NCI-H128 (cell line): ENCODE measurements around the gene BUB3.

Experiments
- DNase-seq: peaks from one replicate; lab custom pipeline; 2025; ENCODE audit not compliant: unreplicated experiment; lab: John Stamatoyannopoulos, UW

The BUB3 gene

DNA sequence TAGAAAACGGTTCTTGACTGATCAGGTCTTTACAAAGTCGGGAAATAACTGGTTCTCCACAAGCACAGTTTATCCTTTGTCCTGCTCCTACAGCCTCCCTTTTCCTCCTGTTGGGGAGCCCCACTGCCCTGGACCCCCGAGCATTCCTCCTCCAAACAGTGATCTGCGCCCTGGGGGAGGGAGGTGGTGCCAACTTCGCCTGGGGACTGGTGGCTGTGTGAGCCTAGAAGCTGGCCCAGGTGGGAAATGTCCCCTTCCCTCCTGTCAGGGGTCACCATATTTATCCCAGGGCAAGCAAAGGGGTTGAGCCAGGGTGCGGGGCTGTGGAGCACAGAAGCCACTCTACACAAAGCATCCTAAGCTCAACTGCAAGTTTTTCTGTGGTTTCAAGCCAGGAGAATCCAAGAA lies 13.2 kb upstream of the BUB3 start:
- no peak for DNase-seq

DNA sequence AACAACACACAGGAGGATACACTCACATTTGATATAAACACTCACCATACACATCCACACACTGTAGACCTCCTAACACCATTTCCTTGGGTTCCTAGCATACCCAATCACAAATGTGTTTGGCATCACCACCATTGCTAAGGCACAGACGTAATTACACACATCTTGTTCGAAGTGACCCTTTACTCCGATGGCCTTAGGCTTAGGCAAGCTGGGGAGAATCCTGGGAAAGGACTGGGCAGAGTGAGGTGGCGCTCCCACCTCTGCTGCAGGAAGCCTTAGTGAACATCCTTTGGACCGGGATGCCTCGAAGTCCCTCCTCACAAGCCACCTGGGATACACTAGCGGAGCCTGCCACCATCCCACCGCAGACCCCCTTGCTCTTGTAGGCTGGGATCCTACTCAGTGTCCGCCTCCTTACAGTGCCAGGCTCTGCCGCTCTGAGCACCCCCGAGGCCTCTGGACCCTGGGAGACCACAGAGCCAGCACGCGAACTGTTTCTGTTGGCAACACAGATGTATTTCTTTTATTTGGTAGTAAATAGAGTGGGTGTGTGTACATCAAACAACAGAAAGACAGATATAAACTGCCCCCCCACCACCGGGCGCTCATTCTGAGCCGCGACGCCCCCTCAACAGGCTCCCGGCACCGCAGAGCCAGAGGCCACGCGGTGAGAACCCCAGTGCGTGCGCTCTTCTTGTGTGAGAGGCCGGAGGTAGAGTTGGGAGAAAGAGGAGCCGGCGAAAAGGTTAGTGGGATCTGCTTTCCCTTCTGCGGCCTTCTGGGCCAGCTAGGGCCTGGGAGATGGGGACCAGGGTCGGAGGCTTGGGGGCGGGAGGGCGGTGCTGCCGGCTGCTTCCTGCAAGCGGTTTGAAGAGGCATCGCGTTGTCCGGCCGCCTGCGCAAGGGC lies 12.2 kb upstream of the BUB3 start:
- no peak for DNase-seq

DNA sequence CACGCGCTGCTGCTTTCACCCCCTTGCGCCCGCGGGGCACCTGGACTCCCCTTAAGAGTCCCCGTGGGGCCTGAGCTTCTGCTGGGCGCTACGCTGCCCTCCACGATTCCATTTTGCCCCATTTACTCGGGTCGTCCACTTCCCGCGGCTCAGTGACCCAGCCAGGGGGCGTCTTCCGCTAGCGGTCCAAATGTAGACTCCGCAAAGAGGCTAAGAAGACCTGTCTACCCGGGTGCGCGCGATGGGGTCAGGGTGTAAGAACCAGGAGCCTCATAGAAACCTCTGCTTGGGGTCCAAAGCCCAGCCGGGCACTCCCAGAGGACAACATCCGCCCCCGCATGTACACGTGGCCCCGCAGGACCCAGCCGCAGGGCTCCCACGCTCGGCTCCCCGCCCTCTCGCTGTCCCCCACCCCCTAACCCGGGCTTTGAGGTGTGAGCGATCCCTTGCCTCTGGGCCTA lies 11.5 kb upstream of the BUB3 start:
- no peak for DNase-seq

DNA sequence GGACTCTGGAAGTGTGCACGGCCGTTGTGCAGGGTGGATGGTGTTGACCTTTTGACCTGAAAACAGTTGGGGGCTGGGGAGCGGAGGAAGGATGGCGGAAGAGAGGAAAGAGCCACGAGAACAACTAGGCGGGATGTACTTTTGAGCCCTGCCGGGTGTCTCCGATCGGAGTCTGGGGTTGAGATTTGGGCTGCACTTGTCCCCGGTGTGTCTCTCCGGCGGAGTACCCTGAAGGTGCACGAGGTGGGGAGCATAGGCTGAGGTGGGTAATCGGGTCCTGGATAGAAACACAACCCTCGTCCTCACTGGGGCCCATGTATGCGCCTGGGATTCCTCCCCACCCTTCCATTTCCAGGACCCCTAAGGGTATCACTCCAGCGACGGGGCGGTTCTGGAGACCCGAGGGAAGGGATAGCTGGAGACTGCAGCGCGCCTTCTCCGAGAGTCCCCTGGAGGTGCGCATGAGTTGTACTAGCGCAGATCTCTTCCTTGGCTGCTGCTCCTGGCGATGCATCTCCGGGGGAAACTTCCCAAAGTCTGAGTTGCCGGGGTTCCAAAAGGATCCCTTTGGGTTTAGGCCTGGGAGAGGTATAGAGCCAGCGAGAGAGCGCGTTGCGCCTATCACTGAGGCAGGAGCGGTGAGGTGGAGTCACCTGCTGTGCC lies 10.9 kb upstream of the BUB3 start:
- no peak for DNase-seq

DNA sequence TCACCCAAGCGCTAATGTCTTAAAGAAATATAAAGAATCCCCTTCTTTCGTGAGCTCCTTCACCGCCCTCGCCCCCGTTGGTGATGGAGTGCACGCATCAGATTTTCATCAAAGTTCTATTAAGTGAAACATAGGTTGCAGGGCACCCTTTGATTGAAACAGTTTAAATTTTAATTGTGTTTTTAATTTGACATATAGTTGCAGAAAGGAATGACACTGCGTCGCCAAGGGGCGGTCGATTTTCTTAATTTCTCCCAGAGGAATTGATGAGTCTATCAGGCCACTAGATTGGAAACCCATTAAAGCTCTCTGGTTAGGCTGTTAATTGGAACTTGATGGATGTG lies 10.4 kb upstream of the BUB3 start:
- DNase-seq, result no peak

DNA sequence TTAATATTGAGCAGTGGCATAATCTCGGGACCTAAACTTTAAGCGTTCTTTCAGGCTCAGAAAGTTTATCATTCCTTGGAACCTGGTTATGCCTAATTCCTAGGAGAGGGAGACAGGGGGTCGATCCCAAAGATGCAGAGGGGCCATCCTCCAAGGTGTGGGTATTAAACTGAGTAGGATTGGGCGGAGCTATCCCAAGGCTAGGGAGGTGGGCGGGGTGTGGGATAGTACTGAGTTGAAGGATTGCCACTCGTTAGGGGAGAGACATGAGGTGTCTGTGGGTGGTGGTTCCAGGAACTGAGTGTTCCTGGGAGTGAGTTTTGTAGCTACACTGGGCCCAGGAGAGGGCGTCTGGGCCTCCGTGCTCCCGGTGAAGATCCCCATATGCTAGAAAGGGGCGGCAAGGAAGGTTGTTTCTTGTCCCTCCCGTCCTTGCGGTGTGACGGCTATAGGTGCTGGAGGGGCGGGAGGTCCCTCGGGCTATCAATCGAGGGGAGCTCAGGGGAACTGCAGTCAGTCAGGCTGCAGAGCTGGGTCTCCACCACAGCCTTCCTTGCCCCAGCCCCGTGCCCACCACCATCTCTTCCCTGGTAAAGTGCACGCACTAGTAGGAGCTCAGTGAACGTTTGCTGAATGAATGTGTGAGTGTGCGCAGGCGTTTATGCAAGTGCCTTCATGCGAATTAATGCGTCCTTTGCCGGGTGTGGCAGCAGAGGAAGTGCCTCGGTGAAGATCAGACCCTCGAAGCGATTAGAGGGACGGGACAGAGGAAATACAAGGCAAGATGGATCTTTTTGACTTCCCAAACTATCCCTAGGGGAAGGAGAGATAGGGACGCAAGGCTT lies 9.3 kb upstream of the BUB3 start:
- DNase-seq, result no peak

DNA sequence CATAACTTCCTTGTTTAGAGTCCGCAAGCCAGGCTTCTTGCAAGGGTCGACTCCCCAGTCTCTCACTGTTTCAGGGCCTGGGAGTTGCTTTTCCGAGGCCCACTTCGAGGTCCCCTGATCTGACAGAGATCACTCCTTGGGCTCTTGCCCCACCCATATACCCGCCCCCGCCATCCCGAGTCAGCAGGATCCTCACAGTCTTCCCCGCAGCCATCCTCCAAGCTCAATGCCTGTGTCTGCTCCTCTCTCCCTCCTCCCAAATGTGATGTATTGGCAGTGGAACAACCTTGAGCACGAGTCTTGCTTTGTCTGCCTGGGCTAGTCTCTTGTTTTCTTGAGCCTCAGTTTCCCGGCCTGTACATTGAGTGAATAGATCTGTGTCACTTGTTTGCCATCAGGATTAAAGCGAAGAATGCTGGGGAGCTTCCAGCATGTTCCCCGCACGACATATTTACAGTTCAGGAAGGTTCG lies 8.6 kb upstream of the BUB3 start:
- no peak for DNase-seq

DNA sequence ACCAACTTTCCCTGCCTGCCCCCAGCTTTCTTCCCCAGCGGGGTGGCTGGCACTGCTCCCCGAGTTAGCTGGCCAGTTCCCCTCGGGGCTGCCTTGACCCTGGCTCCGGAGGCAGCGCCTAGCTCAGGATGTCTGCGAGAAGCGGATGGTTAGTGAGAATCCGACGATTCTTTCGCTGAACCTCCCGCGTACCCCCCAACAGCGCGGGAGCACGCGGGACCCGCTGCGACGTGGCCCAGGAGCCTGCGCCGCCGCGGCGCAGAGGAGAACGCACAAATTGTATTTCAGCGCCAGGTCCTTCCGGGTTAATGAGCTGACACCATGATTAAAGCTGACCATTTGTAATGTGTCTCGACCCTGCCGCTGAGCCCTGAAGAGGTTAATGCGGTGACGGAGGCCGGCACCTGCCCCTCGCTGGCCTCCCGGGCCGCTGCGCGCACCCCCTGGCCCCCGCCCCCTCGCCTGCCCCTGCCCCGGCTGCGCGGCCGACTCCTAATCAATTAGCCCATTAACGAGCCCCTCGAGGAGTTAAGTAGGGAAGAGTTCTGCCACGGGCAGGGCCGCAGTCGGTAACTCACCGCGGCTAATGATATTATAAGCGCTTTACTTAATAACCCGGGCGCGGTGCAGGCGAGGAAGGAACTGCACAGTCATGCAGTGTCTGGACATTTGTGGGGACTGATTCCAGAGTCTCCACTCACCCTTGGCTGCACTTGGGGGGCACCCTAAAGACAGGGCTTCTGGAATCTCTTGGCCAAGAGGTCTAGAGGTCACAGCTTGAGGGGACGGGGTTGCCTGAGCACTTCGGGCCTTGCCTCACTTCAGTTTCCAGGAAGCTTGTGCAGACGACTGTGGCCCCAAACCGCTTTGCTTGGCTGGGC lies 7.9 kb upstream of the BUB3 start:
- no peak for DNase-seq

DNA sequence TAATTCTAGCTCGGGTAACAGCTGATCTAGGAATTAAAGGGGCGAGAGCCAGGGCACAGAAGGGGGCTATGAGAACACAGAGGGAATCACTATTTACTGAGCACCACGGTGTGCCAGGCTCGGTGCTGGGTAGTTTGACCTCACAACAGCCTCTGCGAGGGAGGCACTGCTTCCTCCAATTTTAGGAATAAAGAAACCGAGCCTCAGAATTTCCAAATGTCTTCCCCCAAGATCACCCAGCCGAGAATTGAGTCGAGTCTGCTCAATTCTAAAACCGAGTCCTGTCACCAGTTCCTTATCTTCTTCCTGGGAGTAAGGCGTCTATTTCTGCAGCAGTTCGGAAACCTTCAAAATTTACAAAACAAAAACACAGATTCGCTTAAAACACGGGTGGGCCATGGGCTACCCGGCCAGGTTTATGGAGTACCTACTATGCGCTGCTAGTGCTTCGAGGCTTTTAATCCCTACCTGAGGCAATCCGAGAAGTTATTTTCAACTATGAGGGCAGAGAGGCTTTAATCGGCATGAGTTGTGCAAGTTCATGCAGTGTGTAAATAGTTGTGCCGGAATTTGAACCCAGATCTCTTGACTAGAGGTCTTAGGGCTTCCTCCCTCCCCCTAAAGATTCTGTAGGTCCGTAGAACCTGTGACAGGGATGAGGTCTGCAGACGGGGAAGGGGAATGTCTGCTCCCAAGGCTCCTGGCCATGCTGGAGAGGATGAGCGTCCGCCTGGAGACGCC lies 7.1 kb upstream of the BUB3 start:
- DNase-seq, result no peak

DNA sequence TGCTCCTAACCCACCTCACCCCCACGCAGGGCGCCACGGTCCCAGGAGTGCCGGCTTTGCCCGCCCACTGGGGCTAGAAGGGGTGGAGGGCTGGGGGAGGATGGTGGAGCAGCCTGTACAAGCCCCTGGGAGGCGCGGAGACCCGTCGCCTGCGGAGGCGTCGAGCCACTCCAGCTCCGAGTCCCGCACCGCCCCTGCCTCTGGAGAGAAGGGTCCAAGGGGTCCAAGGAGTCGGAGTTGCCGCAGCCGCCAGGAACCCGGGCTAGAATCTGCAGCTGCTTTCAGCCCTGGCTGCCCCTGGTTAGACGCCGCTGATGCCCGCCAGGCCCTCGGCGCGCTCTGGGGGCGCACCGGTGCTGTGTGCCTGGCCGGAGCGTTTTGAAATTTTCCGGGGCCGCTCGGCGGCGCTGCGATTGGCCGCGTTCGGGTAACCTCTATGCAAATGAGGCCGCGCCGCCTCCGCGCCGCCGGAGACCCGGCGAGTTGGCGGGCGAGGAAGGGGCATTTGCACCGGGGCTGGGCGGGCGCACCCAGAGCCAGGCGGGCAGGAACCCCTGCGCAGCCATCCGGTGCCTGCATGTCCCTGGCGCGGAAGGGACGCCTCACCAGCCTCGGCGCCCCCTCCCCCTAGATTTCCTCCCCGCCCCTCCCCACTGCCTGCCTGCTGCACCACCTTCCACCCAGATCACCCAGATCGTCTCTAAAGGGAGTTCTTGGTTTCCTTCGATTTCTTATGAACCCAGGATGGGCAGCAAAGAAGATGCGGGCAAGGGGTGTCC lies 6.4 kb upstream of the BUB3 start, which contains the start of gene HMX2:
Gene HMX2, plus strand, starts transcription at position 502 of the 779 bp plus-strand sequence. Its CDS starts 243 bp downstream, at position 745.
- peak; percentile 17 for DNase-seq

DNA sequence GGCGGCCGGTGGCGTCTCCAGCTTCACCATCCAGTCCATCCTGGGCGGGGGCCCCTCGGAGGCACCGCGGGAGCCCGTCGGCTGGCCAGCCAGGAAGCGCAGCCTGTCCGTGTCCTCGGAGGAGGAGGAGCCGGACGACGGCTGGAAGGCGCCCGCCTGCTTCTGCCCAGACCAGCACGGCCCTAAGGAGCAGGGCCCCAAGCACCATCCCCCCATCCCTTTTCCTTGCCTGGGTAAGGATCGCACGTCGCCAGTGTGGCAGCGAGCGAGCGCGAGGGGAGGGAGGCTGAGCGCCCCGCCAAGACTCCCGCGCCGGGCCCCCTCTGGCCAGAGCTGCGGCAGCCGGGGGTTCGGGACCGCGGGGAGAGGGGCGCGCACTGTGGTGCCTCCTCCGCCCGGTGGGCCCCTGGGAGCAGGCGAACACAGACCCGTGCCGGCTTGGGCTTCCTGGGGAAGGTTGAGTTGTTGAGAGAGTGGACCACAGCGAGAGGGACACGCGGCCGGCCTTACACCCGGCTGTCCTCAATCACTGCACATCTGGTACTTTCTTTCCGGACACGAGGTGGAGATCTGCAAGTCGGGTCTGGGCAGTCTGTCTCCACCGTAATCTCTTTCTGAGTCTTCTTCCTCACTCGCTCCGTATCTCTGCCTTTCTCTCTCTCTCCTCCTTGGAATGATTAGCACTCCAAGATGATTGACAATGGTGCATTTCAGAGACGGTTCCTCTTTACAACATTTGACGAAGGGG lies 5.6 kb upstream of the BUB3 start:
- DNase-seq, result no peak

DNA sequence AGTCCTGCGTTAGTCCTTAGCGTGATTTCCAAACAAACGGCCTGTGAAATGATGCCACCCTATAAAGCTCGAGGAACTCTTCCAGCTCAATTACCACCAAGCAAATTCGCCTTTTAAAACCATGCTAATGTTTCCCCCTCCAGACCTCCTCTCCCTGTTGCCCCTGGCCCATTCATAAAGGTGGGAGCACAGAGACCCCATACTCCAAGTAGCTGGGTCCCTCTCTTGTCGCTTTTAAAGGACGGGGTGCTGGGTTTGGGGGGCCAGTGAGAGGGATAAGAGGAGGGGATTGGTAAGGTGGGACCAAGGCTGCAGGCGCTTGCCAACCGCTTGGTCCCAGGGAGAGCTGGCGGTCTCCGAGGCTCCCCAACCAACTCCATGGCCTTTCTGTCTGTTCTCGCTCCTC lies 5.0 kb upstream of the BUB3 start:
- no peak for DNase-seq

DNA sequence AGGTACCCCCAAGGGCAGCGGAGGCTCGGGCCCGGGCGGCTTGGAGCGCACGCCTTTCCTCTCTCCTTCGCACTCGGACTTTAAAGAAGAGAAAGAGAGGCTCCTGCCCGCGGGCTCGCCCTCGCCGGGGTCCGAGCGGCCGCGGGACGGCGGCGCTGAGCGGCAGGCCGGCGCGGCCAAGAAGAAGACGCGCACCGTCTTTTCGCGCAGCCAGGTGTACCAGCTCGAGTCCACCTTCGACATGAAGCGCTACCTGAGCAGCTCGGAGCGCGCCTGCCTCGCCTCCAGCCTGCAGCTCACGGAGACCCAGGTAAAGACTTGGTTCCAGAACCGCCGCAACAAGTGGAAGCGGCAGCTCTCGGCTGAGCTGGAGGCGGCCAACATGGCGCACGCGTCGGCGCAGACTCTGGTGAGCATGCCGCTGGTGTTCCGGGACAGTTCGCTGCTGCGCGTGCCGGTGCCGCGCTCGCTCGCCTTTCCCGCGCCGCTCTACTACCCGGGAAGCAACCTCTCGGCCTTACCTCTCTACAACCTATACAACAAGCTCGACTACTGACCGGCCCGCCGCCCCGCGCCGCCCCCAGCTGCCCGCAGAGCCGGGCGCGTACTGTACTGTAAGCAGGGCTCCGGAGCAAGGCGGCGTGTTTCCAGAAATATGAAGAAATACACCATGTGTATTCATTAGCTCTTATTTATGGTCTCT lies 4.5 kb upstream of the BUB3 start:
- DNase-seq, result no peak

DNA sequence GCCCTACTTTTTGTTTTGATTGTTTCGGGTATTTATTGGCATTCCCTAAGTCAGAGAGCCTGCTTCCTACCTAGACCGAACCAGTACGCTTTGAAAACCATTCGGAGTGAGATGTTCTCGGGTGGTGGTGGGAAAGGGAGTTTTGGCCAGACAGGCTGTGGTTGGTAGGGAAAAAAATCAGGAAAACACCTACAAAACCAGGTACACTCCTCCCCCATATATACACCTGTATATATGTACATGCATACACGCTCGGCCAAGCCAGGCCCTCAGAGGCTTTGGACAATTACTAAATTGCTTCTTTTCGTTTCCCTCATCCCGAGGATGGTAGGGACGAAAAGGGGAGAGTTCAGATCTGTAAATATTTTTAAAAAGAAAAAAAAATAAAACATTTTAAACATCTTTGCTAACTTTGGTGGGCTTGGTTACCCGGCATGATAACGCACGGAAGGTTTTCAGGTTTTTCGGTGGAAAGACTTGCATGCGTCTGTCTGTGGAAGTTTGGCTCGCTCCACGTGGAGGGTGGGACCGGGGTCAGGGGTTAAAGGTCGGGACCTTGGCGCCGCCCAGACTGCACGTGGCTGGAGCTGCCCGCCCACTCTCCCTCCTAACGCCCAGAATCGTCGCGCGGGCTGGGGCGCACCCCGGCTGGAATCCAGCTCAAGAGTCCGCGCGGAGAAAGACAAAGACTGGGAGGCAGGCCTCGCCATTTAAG lies 3.8 kb upstream of the BUB3 start:
- no peak for DNase-seq

DNA sequence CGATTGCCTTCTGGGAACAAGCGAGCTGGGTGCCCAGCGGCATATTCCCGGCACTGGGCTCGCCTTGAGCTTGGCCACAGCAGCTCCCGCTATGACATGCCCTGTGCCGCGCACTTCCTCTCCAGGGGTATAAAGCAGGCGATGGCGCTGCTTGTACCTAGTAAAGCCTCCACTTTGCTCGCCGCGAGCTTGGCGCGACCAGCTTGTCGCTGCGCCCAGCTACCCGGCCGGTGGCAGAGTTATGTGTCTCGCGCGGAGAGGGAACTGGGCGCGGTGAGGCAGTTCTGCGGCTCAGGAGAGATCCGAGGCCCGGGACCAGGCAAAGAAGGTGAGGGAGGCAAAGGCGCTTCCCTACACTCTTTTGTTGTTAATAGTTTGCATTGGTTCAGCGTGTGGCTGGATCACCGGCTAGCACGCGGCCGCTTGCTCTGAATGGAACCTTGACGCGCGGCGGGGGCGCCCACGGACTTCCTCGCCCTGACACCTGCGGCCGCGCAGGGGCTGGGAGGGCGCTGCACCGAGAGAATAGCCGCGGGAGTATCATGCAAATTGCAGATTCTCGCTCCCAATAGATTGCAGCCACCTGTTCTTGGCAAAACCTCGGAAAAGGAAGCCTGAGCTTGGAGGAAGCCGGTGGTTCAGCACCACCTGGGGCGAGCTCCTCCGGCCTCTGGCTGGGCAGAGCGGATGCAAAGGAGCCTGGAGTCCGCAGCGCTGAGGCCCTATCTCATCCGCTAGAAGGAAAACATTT lies 3.0 kb upstream of the BUB3 start:
- DNase-seq, result no peak

DNA sequence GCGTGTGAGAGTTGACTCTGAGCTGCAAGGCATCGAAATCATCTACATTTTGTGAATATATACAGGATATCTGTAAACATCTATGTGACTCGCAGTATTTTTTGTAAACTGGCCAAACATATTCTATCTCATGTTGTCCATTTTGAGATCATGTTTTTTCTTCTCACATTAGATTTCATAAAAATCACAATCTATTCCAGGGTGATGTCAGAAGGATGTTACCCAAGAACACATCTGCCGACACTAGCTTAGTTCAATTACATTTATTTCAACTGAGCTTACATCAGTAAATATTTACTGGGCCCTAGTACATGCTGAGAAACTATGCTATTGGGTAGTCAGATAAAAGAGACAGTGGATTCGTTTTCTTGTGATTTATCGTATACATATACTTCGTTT lies 2.5 kb upstream of the BUB3 start:
- no peak for DNase-seq
